Vagina (tissue), 2 donors: ENCODE data around the gene RPLP1.

Source experiments
- POLR2A ChIP-seq, 2 donors: fragments of 450-650 bp; IDR thresholded peaks; one replicate each; pipeline ENCODE4 v1.6.1; 2017; ENCODE audit warnings: antibody characterized with exemption in 2 of 2, mild to moderate bottlenecking in 2 of 2, moderate library complexity in 2 of 2
- POLR2AphosphoS5 ChIP-seq, 2 donors: sonication (generic); formaldehyde crosslinking; IDR thresholded peaks; one replicate each; pipeline ENCODE4 v1.9.0; 2017; ENCODE audit warnings: antibody characterized with exemption in 2 of 2, mild to moderate bottlenecking in 2 of 2, low read depth in 1 of 2; ENCODE audit not compliant: insufficient read depth in 1 of 2
- TF ChIP-seq, protein P1 (sequence below), 3 experiments: fragments of 450-650 bp in 2 of 3; fragments of 200-600 bp in 1 of 3; sonication (generic) in 1 of 3; IDR thresholded peaks; one replicate each; pipeline ENCODE4 v1.5.1; 2017 to 2019; ENCODE audit warnings: antibody characterized with exemption in 3 of 3, mild to moderate bottlenecking in 2 of 3, moderate library complexity in 2 of 3

DNA sequence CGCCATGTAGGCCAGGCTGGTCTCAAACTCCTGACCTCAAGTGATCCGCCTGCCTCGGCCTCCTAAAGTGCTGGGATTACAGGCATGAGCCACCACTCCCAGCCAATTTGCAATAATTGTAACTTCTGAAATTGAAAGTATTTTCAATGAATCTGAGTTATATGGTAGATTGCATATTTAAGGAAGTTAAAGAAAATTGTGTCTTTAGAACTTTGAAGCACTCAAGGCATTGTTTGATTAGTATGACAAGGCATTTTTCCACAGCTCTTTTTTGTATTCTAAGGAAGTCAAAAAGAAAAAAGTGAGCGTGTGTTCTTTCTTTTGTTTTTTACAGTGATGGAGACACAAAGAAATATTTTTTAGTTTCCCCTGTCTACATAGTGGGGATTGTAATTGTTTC is 15.7 kb upstream of the RPLP1 start:
- TF ChIP-seq POLR2A (IDR thresholded peaks at IDR 0.05) (no peak), POLR2AphosphoS5 (IDR thresholded peaks at IDR 0.05; ENCODE audit: insufficient read depth in 1 of 2, low read depth in 1 of 2) (no peak)
- TF ChIP-seq, protein P1, sequence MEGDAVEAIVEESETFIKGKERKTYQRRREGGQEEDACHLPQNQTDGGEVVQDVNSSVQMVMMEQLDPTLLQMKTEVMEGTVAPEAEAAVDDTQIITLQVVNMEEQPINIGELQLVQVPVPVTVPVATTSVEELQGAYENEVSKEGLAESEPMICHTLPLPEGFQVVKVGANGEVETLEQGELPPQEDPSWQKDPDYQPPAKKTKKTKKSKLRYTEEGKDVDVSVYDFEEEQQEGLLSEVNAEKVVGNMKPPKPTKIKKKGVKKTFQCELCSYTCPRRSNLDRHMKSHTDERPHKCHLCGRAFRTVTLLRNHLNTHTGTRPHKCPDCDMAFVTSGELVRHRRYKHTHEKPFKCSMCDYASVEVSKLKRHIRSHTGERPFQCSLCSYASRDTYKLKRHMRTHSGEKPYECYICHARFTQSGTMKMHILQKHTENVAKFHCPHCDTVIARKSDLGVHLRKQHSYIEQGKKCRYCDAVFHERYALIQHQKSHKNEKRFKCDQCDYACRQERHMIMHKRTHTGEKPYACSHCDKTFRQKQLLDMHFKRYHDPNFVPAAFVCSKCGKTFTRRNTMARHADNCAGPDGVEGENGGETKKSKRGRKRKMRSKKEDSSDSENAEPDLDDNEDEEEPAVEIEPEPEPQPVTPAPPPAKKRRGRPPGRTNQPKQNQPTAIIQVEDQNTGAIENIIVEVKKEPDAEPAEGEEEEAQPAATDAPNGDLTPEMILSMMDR (IDR thresholded peaks at IDR 0.05), result no peak
